HL-60 (cell line): ENCODE measurements around the gene ESX1.

Experiments
- DNase-seq, 2 experiments: peaks; one replicate each; pipeline ENCODE4 v3.0.0-alpha.2; 2010 to 2020; ENCODE audit warnings: low read depth in 1 of 2, low spot score in 1 of 2
- H3K27ac ChIP-seq: fragments of 250-450 bp; sonication (Bioruptor Pico); replicated peaks from 2 replicates; pipeline ENCODE4 v1.5.1; 2020; ENCODE audit warnings: mild to moderate bottlenecking, moderate library complexity
- H3K27me3 ChIP-seq: fragments of 250-450 bp; sonication (Bioruptor Pico); 2 replicates; pipeline ENCODE4 v1.5.1; 2021; ENCODE audit warnings: mild to moderate bottlenecking, moderate library complexity; ENCODE audit not compliant: insufficient read depth, poor library complexity, severe bottlenecking
- H3K4me3 ChIP-seq: replicated peaks from 2 replicates; pipeline ENCODE4 v1.5.1; 2011; ENCODE audit warnings: mild to moderate bottlenecking, control low read depth, low read length; ENCODE audit not compliant: insufficient read depth
- GABPA ChIP-seq: IDR thresholded peaks from 2 replicates; pipeline ENCODE4 v1.6.1; 2012; ENCODE audit warnings: low read depth
- POLR2AphosphoS5 ChIP-seq: IDR thresholded peaks from 2 replicates; pipeline ENCODE4 v1.6.1; 2012; ENCODE audit warnings: low read depth
- SPI1 ChIP-seq: IDR thresholded peaks from 2 replicates; pipeline ENCODE4 v1.6.1; 2012; ENCODE audit warnings: low read depth, mild to moderate bottlenecking, borderline replicate concordance
- long read RNA-seq: library from polyadenylated mRNA; unstranded; transcript quantifications from one replicate; pipeline ENCODE4 v2.0.0, GENCODE V29; 2020
- TF ChIP-seq, protein P1 (sequence below): IDR thresholded peaks from one replicate; pipeline ENCODE4 v1.5.1; 2011; ENCODE audit warnings: low read length, control low read depth, inconsistent platforms; ENCODE audit not compliant: insufficient read depth
- TF ChIP-seq, protein P2 (sequence below): IDR thresholded peaks from 2 replicates; pipeline ENCODE4 v1.6.1; 2012; ENCODE audit warnings: low read depth; ENCODE audit not compliant: insufficient replicate concordance

The ESX1 gene
- long read RNA-seq = 0 reads

DNA sequence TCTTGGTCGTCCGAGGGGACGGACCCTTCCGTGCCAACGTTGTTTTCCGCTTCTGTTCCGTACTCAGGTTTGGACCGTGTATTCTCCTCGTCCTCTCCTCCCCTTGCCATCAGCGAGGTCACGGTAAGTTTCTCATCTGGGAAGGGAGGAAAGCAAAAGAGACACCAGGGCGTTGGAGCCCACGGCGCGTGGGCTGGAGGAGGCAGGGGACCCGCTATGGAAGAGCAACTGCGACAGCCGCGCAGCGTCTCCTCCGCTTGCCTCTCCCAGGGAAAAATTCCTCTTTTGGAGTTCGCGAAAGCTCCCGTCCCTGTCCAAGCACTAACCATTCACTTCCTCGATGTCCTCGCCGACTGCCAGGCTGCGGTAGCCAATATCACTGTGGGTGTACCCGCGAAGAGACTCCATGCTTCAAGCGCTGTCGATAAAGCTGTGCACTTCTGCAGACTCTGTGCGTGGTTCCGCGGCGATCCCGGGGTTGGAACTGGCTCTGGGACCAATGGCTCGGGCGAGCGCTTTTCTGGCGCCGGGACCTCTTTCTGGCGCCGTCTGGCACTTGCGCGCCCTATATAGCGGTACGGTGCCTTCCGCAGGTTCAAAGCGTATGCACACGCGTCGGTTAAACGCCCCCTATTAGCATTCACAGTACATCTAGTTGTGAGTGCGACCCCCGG is at the start of gene ESX1:
ESX1 (minus strand) TSS at position 492 of the 674 bp plus-strand sequence; CDS start at position 408, 84 bp downstream.
- DNase-seq = no peak
- H3K4me3 ChIP-seq = no peak within 1 kb of the TSS
- TF ChIP-seq POLR2AphosphoS5 (no peak), GABPA (no peak), SPI1 (no peak)
- TF ChIP-seq, protein P1, sequence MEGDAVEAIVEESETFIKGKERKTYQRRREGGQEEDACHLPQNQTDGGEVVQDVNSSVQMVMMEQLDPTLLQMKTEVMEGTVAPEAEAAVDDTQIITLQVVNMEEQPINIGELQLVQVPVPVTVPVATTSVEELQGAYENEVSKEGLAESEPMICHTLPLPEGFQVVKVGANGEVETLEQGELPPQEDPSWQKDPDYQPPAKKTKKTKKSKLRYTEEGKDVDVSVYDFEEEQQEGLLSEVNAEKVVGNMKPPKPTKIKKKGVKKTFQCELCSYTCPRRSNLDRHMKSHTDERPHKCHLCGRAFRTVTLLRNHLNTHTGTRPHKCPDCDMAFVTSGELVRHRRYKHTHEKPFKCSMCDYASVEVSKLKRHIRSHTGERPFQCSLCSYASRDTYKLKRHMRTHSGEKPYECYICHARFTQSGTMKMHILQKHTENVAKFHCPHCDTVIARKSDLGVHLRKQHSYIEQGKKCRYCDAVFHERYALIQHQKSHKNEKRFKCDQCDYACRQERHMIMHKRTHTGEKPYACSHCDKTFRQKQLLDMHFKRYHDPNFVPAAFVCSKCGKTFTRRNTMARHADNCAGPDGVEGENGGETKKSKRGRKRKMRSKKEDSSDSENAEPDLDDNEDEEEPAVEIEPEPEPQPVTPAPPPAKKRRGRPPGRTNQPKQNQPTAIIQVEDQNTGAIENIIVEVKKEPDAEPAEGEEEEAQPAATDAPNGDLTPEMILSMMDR = no peak
- TF ChIP-seq, protein P2, sequence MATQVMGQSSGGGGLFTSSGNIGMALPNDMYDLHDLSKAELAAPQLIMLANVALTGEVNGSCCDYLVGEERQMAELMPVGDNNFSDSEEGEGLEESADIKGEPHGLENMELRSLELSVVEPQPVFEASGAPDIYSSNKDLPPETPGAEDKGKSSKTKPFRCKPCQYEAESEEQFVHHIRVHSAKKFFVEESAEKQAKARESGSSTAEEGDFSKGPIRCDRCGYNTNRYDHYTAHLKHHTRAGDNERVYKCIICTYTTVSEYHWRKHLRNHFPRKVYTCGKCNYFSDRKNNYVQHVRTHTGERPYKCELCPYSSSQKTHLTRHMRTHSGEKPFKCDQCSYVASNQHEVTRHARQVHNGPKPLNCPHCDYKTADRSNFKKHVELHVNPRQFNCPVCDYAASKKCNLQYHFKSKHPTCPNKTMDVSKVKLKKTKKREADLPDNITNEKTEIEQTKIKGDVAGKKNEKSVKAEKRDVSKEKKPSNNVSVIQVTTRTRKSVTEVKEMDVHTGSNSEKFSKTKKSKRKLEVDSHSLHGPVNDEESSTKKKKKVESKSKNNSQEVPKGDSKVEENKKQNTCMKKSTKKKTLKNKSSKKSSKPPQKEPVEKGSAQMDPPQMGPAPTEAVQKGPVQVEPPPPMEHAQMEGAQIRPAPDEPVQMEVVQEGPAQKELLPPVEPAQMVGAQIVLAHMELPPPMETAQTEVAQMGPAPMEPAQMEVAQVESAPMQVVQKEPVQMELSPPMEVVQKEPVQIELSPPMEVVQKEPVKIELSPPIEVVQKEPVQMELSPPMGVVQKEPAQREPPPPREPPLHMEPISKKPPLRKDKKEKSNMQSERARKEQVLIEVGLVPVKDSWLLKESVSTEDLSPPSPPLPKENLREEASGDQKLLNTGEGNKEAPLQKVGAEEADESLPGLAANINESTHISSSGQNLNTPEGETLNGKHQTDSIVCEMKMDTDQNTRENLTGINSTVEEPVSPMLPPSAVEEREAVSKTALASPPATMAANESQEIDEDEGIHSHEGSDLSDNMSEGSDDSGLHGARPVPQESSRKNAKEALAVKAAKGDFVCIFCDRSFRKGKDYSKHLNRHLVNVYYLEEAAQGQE = no peak
- H3K27ac ChIP-seq = no peak within 1 kb of the TSS
- no peaks in the 10 kb centered on the region for H3K27me3 ChIP-seq

DNA sequence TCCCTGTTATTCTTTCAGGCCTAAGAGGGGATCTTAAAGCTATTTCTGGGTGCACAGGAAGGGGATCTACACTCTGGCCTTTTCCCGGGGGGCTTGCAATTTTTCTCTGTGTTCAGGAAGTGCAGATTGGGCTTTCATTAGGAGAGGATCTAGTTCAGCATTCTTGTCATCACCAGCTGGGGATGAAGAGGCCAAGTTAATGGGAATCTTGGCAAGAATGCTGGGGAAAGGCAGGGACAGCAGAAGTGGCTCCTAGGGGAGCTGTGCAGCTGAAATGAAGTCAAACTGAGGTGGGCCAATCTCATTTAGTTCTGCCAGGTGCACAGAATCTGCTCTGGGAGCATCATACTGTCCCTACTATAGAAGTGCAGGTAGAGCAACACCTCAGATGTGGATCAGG is 40.9 kb upstream of the ESX1 start:
- TF ChIP-seq SPI1 = no peak
- TF ChIP-seq POLR2AphosphoS5 = no peak
- TF ChIP-seq, protein P2 = no peak
- TF ChIP-seq, protein P1 = no peak
- TF ChIP-seq GABPA = no peak
- no peak for DNase-seq
- no peaks in the 10 kb centered on the region for H3K27me3 ChIP-seq
- H3K4me3 ChIP-seq = no peak overlapping the region
- H3K27ac ChIP-seq = no peak overlapping the region

DNA sequence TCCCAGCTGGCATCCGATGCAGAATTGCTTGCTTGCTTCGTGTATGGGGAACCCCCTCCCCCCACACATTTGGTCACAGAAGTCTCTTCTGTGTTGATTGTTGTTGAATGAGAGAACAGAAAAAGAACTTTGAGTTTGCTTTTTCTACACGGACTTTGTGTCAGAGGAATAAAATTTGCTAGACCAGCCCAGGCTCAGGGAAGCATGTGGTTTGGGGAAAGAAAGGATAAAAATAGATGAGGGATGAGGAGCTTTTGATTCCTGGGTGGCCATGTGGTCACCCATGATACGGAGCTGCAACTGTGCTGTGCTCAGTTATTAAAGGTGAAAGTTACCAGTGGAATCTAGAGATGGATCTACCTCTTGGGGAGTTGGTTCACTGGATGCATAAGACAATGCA is 34.2 kb upstream of the ESX1 start:
- Histone ChIP-seq H3K27ac (no peak overlapping the region), H3K4me3 (no peak overlapping the region), H3K27me3 (no peaks in the 10 kb centered on the region)
- DNase-seq = no peak
- TF ChIP-seq SPI1 = no peak
- TF ChIP-seq, protein P2 = no peak
- TF ChIP-seq, protein P1 = no peak
- no peak for TF ChIP-seq GABPA
- TF ChIP-seq POLR2AphosphoS5 = no peak
